Left ventricle myocardium inferior (tissue), 1 donor: ENCODE measurements around the gene LRBA. TPM values are rescaled to one million over a fixed set of nuclear protein-coding genes. Genes with fewer than 3 reads are reported as not detected.
"Not testable (repeated sequence)": the region's sequence is repeated elsewhere in the genome, so short reads cannot be mapped to it uniquely, and the experiment has no call there.

Experiments
- DNase-seq: peaks from one replicate; pipeline ENCODE4 v3.0.0-alpha.2; 2020
- H3K27ac ChIP-seq: fragments of 200-600 bp; replicated peaks from 2 replicates; pipeline ENCODE4 v1.8.0; 2021
- H3K27me3 ChIP-seq: fragments of 200-600 bp; 2 replicates; pipeline ENCODE4 v1.8.0; 2021; ENCODE audit warnings: low read depth
- H3K36me3 ChIP-seq: fragments of 200-600 bp; 2 replicates; pipeline ENCODE4 v1.8.0; 2021
- H3K4me1 ChIP-seq: fragments of 200-600 bp; 2 replicates; pipeline ENCODE4 v1.8.0; 2021
- H3K4me3 ChIP-seq: fragments of 200-600 bp; 2 replicates; pipeline ENCODE4 v1.8.0; 2021; ENCODE audit warnings: mild to moderate bottlenecking, moderate library complexity
- H3K9me3 ChIP-seq: fragments of 200-600 bp; replicated peaks from 2 replicates; pipeline ENCODE4 v1.8.0; 2021
- CTCF ChIP-seq: fragments of 200-600 bp; IDR thresholded peaks from 2 replicates; pipeline ENCODE4 v1.8.0; 2021; ENCODE audit warnings: antibody characterized with exemption, mild to moderate bottlenecking, borderline replicate concordance
- intact Hi-C: fragments of 100-400 bp; cut with micrococcal nuclease; formaldehyde crosslinking; loops from one replicate; pipeline ENCODE4 v1.11.0; 2022
- total RNA-seq: library from RNA; stranded (reverse); fragmentation: NEBNext Ultra II Directional; extraction: Animal tissue kit (Norgen Biotek cat#: 25700); gene quantifications from one replicate; pipeline ENCODE4 v1.2.1, GENCODE V29; 2021
- donor health status: DM: no; HTN: yes; CAD: no; lungs with severe emphysema.

LRBA gene
- total RNA-seq, 1 donor from 2014 or later, result 19.1 TPM

- TF ChIP-seq CTCF, result no peak
- DNase-seq, result no peak
- Histone ChIP-seq H3K9me3 (peaks cover 9% of the 10 kb centered on the region), H3K36me3 (no peaks in the 10 kb centered on the region), H3K4me3 (no peak overlapping the region), H3K27me3 (no peaks in the 10 kb centered on the region), H3K4me1 (peaks cover 6% of the 10 kb centered on the region), H3K27ac (no peak overlapping the region)
- intact Hi-C loops, result no loop called here
Measured at GRCh38 chr4:150387981-150388380, 627.1 kb downstream of the LRBA start.

GRCh38 chr4:150386415-150386814 lies 628.7 kb downstream of the LRBA start:
- H3K27ac ChIP-seq, intact Hi-C loops, DNase-seq, H3K36me3 ChIP-seq, H3K27me3 ChIP-seq, H3K4me3 ChIP-seq, H3K9me3 ChIP-seq, H3K4me1 ChIP-seq: not testable (repeated sequence)

GRCh38 chr4:150385606-150386005 lies 629.5 kb downstream of the LRBA start:
- H3K27me3 ChIP-seq, result no peaks in the 10 kb centered on the region
- intact Hi-C loops, result no loop called here
- H3K9me3 ChIP-seq, result peaks cover 4% of the 10 kb centered on the region
- peaks cover 6% of the 10 kb centered on the region for H3K4me1 ChIP-seq
- no peak overlapping the region for H3K27ac ChIP-seq
- no peak for DNase-seq
- TF ChIP-seq CTCF, result no peak
- H3K36me3 ChIP-seq, result no peaks in the 10 kb centered on the region
- no peak overlapping the region for H3K4me3 ChIP-seq

- H3K9me3 ChIP-seq, result peaks cover 4% of the 10 kb centered on the region
- intact Hi-C loops, result no loop called here
- H3K36me3 ChIP-seq, result no peaks in the 10 kb centered on the region
- no peak overlapping the region for H3K4me3 ChIP-seq
- H3K4me1 ChIP-seq, result peaks cover 6% of the 10 kb centered on the region
- DNase-seq, result no peak
- H3K27me3 ChIP-seq, result no peaks in the 10 kb centered on the region
- TF ChIP-seq CTCF, result no peak
- H3K27ac ChIP-seq, result no peak overlapping the region
Measured at GRCh38 chr4:150384249-150384648, 630.8 kb downstream of the LRBA start.

GRCh38 chr4:150382028-150382427 lies 633.1 kb downstream of the LRBA start:
- no peak overlapping the region for H3K4me3 ChIP-seq
- H3K27ac ChIP-seq, result no peak overlapping the region
- no peaks in the 10 kb centered on the region for H3K36me3 ChIP-seq
- peaks cover 4% of the 10 kb centered on the region for H3K9me3 ChIP-seq
- intact Hi-C loops, result no loop called here
- no peaks in the 10 kb centered on the region for H3K27me3 ChIP-seq
- no peak for DNase-seq
- no peak for TF ChIP-seq CTCF
- peaks cover 6% of the 10 kb centered on the region for H3K4me1 ChIP-seq

- no peak for DNase-seq
- Histone ChIP-seq H3K4me1 (peaks cover 6% of the 10 kb centered on the region), H3K27me3 (no peaks in the 10 kb centered on the region), H3K36me3 (no peaks in the 10 kb centered on the region), H3K9me3 (peaks cover 3% of the 10 kb centered on the region), H3K4me3 (no peak overlapping the region), H3K27ac (no peak overlapping the region)
- intact Hi-C loops, result no loop called here
- TF ChIP-seq CTCF, result no peak
Measured at GRCh38 chr4:150381609-150382008, 633.5 kb downstream of the LRBA start.
